PC-3 (cell line): Measurements from ENCODE around the gene STPG3. TPM values are rescaled to one million over a fixed set of nuclear protein-coding genes. Genes with fewer than 3 reads are reported as not detected.

Source experiments
- ATAC-seq: fragments of 200-7000 bp; cut with Tn5 transposase; 2 replicates; pipeline ENCODE4 v1.9.1; 2020; ENCODE audit warnings: mild to moderate bottlenecking, moderate library complexity
- BruUV-seq: library from RNA; stranded (reverse); fragments of 400-500 nt; replicated peaks from 2 replicates; lab custom pipeline; 2021; lab: Mats Ljungman, UMichigan
- CTCF ChIA-PET: fragments of 300-600 bp; sonication (Branson Sonifier 250); formaldehyde crosslinking; loops from one replicate; lab custom pipeline; 2022; ENCODE audit warnings: antibody characterized with exemption; lab: Charles Lee
- POLR2A ChIA-PET: fragments of 300-600 bp; sonication (Branson Sonifier 250); formaldehyde crosslinking; loops from one replicate; lab custom pipeline; 2022; ENCODE audit warnings: antibody characterized with exemption; ENCODE audit not compliant: unreplicated experiment; lab: Charles Lee
- DNase-seq: peaks from one replicate; pipeline ENCODE4 v3.0.0-alpha.2; 2015
- H2AFZ ChIP-seq: fragments of 300-600 bp; sonication (generic); 2 replicates; pipeline ENCODE4 v1.6.0; 2016; ENCODE audit warnings: antibody characterized with exemption, low read length
- H3F3A ChIP-seq: fragments of 300-600 bp; sonication (generic); one replicate; pipeline ENCODE4 v1.6.0; 2017; ENCODE audit warnings: antibody characterized with exemption, low read length, control low read depth, mild to moderate bottlenecking; ENCODE audit not compliant: unreplicated experiment
- H3K27ac ChIP-seq: fragments of 300-600 bp; sonication (generic); 2 replicates; pipeline ENCODE4 v1.5.1; 2016; ENCODE audit warnings: mild to moderate bottlenecking, low read length
- H3K27me3 ChIP-seq: fragments of 300-600 bp; sonication (generic); 2 replicates; pipeline ENCODE4 v1.6.1; 2016; ENCODE audit warnings: low read length, mixed read lengths
- H3K36me3 ChIP-seq: fragments of 300-600 bp; sonication (generic); 2 replicates; pipeline ENCODE4 v1.6.1; 2016; ENCODE audit warnings: low read depth, mixed run types, low read length, mixed read lengths
- H3K4me1 ChIP-seq: fragments of 300-600 bp; sonication (generic); 2 replicates; pipeline ENCODE4 v1.5.1; 2016; ENCODE audit warnings: low read length; ENCODE audit not compliant: insufficient read depth
- H3K4me2 ChIP-seq: fragments of 300-600 bp; sonication (generic); 2 replicates; pipeline ENCODE4 v1.6.0; 2016; ENCODE audit warnings: low read length
- H3K4me3 ChIP-seq: fragments of 300-600 bp; sonication (generic); 2 replicates; pipeline ENCODE4 v1.5.1; 2016; ENCODE audit warnings: mild to moderate bottlenecking, low read length, mixed read lengths
- H3K79me2 ChIP-seq: fragments of 300-600 bp; sonication (generic); 2 replicates; pipeline ENCODE4 v1.6.1; 2017; ENCODE audit warnings: low read length, mixed read lengths
- H3K9ac ChIP-seq: fragments of 300-600 bp; sonication (generic); 2 replicates; pipeline ENCODE4 v1.6.0; 2016; ENCODE audit warnings: mild to moderate bottlenecking, low read length
- H3K9me2 ChIP-seq: fragments of 300-600 bp; sonication (generic); replicated peaks from 2 replicates; pipeline ENCODE4 v1.6.1; 2016; ENCODE audit warnings: mixed run types, low read length, mixed read lengths
- H3K9me3 ChIP-seq: fragments of 300-600 bp; sonication (generic); 2 replicates; pipeline ENCODE4 v1.6.1; 2016; ENCODE audit warnings: low read length, mixed read lengths
- H4K20me1 ChIP-seq: fragments of 300-600 bp; sonication (generic); 2 replicates; pipeline ENCODE4 v1.6.1; 2016; ENCODE audit warnings: low read length, mixed read lengths
- EZH2 ChIP-seq: fragments of 300-600 bp; sonication (generic); IDR thresholded peaks from one replicate; pipeline ENCODE4 v1.6.1; 2017; ENCODE audit warnings: antibody characterized with exemption, mild to moderate bottlenecking, low read length; ENCODE audit not compliant: unreplicated experiment
- EZH2phosphoT487 ChIP-seq: fragments of 300-600 bp; sonication (generic); IDR thresholded peaks from 2 replicates; pipeline ENCODE4 v1.6.1; 2018; ENCODE audit warnings: mild to moderate bottlenecking, antibody characterized with exemption, low read length, borderline replicate concordance
- intact Hi-C: fragments of 100-400 bp; cut with micrococcal nuclease; formaldehyde crosslinking; loops from 2 replicates; pipeline ENCODE4 v1.9.0; 2023
- total RNA-seq: library from RNA; depleted of rRNA; stranded (reverse); fragments of >200 nt; gene quantifications from 2 replicates; pipeline ENCODE4 v1.2.3, GENCODE V29; 2014
- TF ChIP-seq, protein P1 (sequence below): fragments of 300-600 bp; sonication (generic); conservative IDR thresholded peaks from 2 replicates; pipeline ENCODE4 v1.5.1; 2017; ENCODE audit warnings: antibody characterized with exemption, low read depth, mild to moderate bottlenecking, low read length

STPG3 gene
- total RNA-seq, 1 experiment from 2014 or later, result not detected

DNA sequence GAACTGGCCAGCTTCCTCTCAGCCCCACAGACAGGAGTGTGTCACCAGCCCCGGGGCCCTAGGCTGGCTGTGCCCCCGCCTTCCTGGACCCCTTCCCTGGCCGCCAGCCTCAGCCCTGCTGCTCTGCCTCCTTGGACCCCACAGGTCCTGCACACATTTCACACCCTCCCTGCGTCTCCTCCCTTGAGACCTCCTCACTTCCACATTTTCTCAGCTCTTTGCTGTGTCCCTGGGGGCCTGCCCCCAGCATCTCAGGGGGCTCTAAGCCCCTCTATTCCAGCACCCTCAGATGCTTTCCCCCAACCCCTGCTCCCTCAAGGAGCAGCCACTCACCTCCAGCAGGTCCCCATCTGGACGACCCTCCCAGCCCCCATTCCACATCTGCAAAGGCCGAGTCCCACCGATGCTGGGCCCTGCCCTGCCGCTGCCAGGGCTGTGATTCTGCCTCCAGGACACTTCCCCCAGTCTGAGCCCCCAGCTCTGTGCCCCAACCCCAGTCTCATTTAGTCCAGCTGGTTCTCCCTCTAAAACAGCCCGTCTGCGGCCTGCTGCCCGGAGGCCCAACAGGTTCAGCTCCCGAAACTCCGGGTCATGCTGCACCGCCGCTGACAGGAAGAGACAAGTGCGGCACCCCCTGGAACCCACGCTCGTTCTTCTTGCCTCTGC is 16.2 kb upstream of the STPG3 start:
- intact Hi-C loops, result no loop called here

DNA sequence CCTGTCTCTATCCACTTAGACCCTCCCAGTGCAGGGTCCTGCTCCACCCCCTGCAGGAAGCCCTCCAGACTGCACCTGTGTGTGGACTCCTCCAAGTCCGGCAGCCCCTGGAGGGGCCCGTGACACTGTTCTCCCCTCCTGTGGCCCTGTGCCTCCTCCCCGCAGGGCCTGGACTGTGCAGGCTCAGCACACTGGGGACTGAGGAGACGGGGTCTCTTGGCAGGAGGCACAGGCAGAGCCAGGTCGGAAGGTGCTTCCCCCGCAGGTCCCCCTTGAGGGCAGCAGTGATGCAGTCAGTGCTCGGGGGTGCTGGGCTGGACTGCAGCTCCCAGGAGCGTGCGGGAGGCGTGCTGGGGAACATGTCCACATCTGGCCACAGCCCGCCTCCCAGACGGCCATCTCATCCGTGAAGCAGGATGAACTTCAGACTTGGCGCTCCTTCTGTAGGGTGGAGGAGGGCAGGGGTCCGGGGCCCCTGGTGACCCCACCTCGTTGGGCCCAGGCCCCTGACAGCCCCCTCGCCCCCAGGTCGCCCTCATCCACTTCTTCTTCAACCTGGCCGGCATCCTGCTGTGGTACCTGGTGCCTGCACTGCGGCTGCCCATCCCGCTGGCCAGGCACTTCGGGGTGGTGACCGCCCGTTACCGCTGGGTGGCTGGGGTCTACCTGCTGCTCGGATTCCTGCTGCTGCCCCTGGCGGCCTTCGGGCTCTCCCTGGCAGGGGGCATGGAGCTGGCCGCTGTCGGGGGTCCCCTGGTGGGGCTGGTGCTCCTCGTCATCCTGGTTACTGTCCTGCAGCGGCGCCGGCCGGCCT is 15.5 kb upstream of the STPG3 start:
- Histone ChIP-seq H4K20me1 (no peaks in the 10 kb centered on the region), H3F3A (no peaks in the 10 kb centered on the region), H2AFZ (no peak overlapping the region), H3K9me2 (no peaks in the 10 kb centered on the region), H3K36me3 (no peaks in the 10 kb centered on the region), H3K79me2 (peaks cover 25% of the 10 kb centered on the region), H3K27me3 (no peaks in the 10 kb centered on the region), H3K27ac (no peak overlapping the region), H3K4me2 (no peak overlapping the region), H3K9me3 (no peaks in the 10 kb centered on the region), H3K4me3 (no peak overlapping the region), H3K4me1 (peaks cover 22% of the 10 kb centered on the region), H3K9ac (no peak overlapping the region)
- no peak for TF ChIP-seq EZH2phosphoT487
- TF ChIP-seq EZH2, result no peak
- TF ChIP-seq, protein P1, sequence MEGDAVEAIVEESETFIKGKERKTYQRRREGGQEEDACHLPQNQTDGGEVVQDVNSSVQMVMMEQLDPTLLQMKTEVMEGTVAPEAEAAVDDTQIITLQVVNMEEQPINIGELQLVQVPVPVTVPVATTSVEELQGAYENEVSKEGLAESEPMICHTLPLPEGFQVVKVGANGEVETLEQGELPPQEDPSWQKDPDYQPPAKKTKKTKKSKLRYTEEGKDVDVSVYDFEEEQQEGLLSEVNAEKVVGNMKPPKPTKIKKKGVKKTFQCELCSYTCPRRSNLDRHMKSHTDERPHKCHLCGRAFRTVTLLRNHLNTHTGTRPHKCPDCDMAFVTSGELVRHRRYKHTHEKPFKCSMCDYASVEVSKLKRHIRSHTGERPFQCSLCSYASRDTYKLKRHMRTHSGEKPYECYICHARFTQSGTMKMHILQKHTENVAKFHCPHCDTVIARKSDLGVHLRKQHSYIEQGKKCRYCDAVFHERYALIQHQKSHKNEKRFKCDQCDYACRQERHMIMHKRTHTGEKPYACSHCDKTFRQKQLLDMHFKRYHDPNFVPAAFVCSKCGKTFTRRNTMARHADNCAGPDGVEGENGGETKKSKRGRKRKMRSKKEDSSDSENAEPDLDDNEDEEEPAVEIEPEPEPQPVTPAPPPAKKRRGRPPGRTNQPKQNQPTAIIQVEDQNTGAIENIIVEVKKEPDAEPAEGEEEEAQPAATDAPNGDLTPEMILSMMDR, result no peak
- DNase-seq (no peak), ATAC-seq (no peak)
- POLR2A ChIA-PET, result no interaction called here
- CTCF ChIA-PET, result interaction anchor here (1.0 kb wide), 2 partner anchors 8 to 18 kb away, joined by 3 to 7 read pairs; partner anchors contain the start of gene RNF224
- BruUV-seq, result no TSS peak
- intact Hi-C loops, result no loop called here

More for the DNA sequence above, 16.2 kb upstream of the STPG3 start:
- no peaks in the 10 kb centered on the region for H4K20me1 ChIP-seq
- H3K9ac ChIP-seq, result no peak overlapping the region
- no peaks in the 10 kb centered on the region for H3K36me3 ChIP-seq
- ChIA-PET CTCF (interaction anchor here (1.2 kb wide), 1 partner anchor 11 kb away, joined by 3 read pairs; no protein-coding TSS in a partner anchor), POLR2A (no interaction called here)
- no peaks in the 10 kb centered on the region for H3K9me2 ChIP-seq
- no TSS peak for BruUV-seq
- no peak overlapping the region for H3K4me3 ChIP-seq
- H3K4me1 ChIP-seq, result peaks cover 22% of the 10 kb centered on the region
- no peaks in the 10 kb centered on the region for H3K27me3 ChIP-seq
- no peaks in the 10 kb centered on the region for H3F3A ChIP-seq
- DNase-seq (no peak), ATAC-seq (no peak)
- TF ChIP-seq, protein P1, result no peak
- TF ChIP-seq EZH2, result no peak
- no peak for TF ChIP-seq EZH2phosphoT487
- H3K4me2 ChIP-seq, result no peak overlapping the region
- H3K79me2 ChIP-seq, result peaks cover 22% of the 10 kb centered on the region
- H3K27ac ChIP-seq, result no peak overlapping the region
- H2AFZ ChIP-seq, result no peak overlapping the region
- H3K9me3 ChIP-seq, result no peaks in the 10 kb centered on the region
